Subcutaneous adipose tissue (tissue), 4 donors: ENCODE measurements around the gene TMEM95. TPM values are rescaled to one million over a fixed set of nuclear protein-coding genes. Genes with fewer than 3 reads are reported as not detected.

Experiments
- CTCF ChIP-seq: fragments of 450-650 bp; IDR thresholded peaks from one replicate; pipeline ENCODE4 v1.5.1; 2016; ENCODE audit warnings: low read depth, mild to moderate bottlenecking, control low read depth, antibody characterized with exemption, moderate library complexity
- total RNA-seq, 4 donors: library from RNA; depleted of rRNA; stranded (reverse); fragments of >200 nt; gene quantifications; one replicate each; pipeline ENCODE4 v1.1.0, GENCODE V29; 2016

Gene TMEM95
- total RNA-seq, 4 donors from 2014 or later, result not detected

- TF ChIP-seq CTCF, result no peak
Observed at GRCh38 chr17:7312432-7313087, 42.4 kb upstream of the TMEM95 start.

DNA sequence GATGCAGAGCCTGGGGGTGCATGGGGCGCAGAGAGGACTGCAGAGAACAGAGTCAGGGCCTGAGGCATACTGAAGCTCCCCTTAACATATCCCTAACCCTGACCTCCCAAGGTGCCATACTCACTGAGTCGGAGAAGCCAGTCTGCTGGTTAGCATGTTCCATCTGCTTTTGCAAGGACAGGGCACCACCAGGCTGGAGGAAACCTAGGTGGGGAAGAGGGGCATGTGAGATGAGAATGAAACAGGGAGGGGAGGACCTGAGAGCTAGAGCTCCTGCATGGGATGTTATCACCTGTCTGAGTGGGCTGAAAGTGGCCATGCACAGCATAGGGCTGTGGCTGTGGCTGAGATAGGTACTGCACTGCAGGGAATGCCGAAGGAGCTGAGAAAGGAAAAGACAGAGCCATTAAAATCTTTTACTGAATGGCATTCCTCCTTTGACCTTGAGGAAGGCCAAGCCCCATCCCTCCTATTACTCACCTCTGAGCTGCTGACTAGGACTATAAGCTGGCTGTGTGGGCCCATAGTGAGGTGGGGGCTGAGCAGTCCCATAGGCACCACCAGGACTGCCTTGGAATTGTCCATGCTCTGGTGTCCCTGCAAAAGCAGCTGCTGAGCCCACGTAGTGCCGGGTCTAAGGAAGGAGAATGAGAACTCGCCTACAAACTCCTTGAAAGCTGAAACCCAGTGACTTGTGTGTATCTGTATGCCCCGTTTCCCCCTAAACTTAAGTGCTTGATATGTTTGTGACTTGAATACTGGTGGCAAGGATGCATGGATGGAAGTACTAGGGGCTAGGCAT, 41.7 kb upstream of the TMEM95 start:
- no peak for TF ChIP-seq CTCF

DNA sequence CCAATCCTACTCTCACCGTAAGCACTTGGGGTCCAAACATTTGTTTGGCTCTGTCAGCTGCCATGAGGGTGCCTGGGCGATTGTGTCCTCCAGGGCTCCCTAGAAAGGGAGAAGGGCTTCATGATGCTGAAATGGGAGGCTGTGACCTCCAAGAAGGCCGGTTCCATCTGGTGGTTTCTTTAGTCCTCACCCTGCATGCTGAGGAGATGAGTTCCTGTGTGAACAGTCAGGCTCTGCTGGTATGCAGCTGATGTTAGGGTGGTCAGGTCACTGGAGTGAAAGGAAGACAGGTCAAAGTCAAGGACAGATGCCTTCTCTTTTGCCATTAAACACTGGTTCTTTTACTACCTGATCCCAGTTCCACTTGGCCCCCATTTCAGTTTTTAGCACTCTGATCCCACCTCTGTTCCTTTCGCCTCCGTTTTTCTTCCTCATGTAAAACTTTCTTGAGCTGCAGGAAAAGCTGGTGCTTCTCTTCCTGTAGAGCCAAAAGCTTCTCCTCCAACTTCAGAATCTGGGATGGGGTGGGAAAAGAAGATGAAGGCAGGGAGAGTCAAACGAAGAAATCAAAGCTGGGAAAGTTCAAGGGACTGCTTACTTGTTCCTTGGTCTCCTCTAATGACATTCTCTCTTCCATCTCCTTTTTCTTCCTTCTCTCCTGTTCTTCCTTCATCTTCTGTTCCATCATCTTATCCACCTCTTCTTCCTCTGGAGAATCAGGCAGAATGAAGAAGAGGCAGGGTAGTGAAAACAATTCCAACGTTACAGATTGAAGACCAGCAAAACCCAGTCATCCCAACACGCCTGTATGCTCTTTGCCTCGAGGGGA, 40.9 kb upstream of the TMEM95 start:
- no peak for TF ChIP-seq CTCF

DNA sequence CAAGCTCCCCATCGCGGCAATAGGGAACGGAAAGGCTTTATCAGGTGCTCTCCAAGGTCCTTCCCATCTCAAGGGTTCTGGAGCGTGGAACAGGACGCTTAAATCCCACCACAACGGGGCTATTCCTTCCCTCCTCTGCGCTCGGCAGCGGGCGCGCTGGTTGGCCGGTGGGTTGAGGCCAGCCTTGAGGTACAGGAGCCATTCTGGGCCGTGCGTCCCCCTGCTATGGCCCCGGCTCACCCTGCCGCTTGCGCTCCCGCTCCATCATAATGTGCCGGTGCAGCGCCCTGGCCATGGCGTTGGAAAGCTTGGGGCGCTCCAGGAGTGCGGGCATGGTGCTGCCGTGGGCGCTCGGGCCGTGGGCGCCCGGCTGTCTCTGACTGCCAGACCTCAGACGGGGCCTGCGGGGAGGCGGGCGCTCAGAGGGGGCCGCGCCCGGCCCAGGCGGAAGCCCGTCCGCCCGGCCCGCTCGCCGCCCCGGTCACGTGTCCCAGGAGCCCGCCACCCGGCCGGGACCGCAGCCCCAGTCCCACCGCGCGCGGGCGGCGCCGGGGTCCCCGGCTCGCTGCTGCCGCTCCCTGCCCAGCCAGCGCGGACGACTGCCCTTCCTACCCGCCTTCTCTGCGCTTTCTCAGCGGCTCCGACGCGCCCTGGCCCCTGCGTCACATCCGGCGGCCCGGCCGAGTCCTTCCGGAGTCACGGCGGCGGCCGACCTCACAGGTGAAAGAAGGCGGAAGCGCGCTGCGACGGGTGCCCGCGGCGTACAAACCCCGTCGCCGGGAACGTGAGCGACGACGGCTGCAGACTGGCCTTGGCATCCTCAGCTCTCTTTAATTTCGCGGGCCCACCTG, 40.0 kb upstream of the TMEM95 start, which contains the start of gene GPS2:
GPS2 (minus strand) TSS at position 642 of the 851 bp plus-strand sequence; CDS start at position 334, 308 bp downstream.
- TF ChIP-seq CTCF, result no peak

GRCh38 chr17:7315570-7316235, 39.3 kb upstream of the TMEM95 start:
- TF ChIP-seq CTCF, result no peak

DNA sequence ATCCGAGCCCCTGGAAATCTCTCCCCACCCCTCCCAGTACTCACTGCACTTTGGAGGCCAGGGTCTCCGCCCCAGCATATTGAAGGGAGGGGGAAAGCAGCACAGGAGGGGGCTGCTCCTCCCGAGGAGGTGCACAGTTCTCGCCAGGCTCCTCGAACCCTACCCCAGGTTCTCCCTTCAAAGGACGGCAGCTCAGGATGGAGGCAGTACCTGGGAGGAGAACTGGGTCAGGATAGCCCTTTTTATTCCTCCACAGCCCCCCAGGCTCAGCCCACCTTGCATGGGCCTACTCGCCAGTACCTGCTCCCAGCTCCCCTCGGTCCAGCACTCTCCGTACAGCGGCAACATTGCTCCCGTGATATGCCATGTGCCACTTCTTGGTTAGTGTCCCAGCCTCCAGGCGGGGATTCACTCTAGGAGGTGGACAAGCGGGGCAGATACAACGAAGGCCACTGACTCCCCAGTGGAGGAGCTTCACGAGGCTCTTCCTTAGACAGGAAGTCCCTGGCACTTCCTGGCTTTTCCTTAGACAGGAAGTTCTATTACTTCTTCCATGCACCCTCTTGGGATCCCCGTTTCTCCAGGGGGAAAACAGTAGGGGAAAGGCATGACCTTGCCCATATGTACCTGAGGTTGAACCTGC, 37.7 kb upstream of the TMEM95 start:
- no peak for TF ChIP-seq CTCF
